Measurements from ENCODE around the gene RCCD1. TPM values are rescaled to one million over a fixed set of nuclear protein-coding genes. Genes with fewer than 3 reads are reported as not detected.
A peak's percentile ranks its signal among the peaks of the same experiment; 100 is the strongest.

The RCCD1 gene
- total and polyA plus RNA-seq, 9 of the 15 experiments (the other 6 are each of a cell fraction or from before 2014, with no cell fraction given) = 11.1 to 51.4 (median 24.7) TPM

DNA sequence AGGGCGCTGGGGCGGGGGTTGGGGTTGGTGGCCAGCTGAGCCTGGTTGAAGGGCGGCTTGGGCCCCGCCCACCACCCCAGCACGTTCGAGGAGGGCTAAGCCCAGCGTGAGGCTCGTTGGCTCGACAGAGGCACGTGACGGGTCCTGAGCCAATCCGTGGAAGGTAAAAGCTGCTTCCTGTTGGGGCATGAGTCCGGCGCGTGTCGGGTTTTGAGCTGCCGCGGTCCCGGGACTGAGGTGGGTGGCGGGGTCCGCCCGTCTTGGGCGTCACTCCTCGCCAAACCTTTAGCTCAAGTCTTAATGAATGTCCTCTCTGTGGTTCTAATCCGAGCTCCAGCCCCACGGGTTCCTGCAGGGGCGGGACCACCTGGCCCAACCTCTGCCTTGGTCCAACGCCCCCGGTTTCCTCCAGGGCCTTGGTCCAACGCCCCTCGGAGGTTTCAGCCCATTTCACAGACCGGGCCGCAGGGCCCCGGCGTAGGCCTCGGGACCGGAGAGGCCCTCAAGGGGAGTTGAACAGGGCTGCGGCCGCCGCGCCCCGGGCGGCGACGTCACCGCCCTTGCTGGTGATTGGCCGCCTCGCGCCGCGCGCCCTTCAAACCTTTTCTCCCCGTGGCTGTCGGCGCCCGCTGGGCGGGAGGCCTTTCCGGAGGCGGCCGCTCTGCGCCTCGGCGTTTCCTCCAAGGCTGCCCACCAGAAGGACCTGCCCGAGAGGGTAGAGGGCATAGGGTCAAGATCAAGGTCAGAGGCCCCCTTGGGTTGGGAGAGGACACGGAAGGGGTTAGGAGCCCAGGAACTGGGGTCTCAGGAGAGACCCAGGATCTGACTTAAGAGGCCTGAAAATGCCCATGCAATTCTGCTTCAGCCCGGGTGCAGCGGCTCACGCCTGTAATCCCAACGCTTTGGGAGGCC, at the start of gene RCCD1 (continued):
- TF ChIP-seq SMC3 (conservative IDR thresholded peaks at IDR 0.05; ENCODE audit: insufficient read depth, low read depth, low read length) (no peak), CBFA2T3 (IDR thresholded peaks at IDR 0.05) (no peak; the same call in 1 of the 2 replicates), ZNF507 (tag; conservative IDR thresholded peaks at IDR 0.05) (no peak), XRCC5 (IDR thresholded peaks at IDR 0.05; ENCODE audit: low read depth, low read length) (no peak; the same call in 1 of the 2 replicates), HDAC2 (IDR thresholded peaks at IDR 0.05) (peak; percentile 81), SRSF3 (IDR thresholded peaks at IDR 0.05; ENCODE audit: insufficient read depth, low read length) (no peak), ZNF174 (CRISPR knock-in tag; IDR thresholded peaks at IDR 0.05) (no peak), MLX (CRISPR knock-in tag; conservative IDR thresholded peaks at IDR 0.05) (peak; percentile 61 to 97; a peak in 2 of 4 replicates), RREB1 (CRISPR knock-in tag; IDR thresholded peaks at IDR 0.05) (no peak), NFYB (IDR thresholded peaks at IDR 0.05; ENCODE audit: extremely low read depth, insufficient read length) (peak; percentile 91), MTA2 (IDR thresholded peaks at IDR 0.05; ENCODE audit: low read depth) (no peak), MXI1 (IDR thresholded peaks at IDR 0.05; ENCODE audit: low read depth, low read length) (peak; percentile 58; the same call in 1 of the 2 replicates), PYGO2 (tag; IDR thresholded peaks at IDR 0.05) (no peak), TBP (optimal IDR thresholded peaks at IDR 0.05; ENCODE audit: low read depth, low read length) (peak; percentile 68), BRCA1 (IDR thresholded peaks at IDR 0.05) (no peak), BRCA1 (CRISPR knock-in tag; IDR thresholded peaks at IDR 0.05) (no peak)
- TF ChIP-seq, protein P1, sequence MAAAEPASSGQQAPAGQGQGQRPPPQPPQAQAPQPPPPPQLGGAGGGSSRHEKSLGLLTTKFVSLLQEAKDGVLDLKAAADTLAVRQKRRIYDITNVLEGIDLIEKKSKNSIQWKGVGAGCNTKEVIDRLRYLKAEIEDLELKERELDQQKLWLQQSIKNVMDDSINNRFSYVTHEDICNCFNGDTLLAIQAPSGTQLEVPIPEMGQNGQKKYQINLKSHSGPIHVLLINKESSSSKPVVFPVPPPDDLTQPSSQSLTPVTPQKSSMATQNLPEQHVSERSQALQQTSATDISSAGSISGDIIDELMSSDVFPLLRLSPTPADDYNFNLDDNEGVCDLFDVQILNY (CRISPR knock-in tag; IDR thresholded peaks at IDR 0.05) = peak; percentile 71; the same call in 1 of the 2 replicates

Measured in K562 (cell line).